ENCODE data around the gene NDFIP1.
A peak's percentile ranks its signal among the peaks of the same experiment; 100 is the strongest.

The NDFIP1 gene

GRCh38 chr5:142100307-142100706 is 8.3 kb upstream of the NDFIP1 start:
- no peak for DNase-seq (ENCODE audit: low read depth)
- no peak for TF ChIP-seq CTCF (conservative IDR thresholded peaks at IDR 0.05; ENCODE audit: control insufficient read depth, insufficient read depth, low read depth, low read length)
- no peak overlapping the region for H3K4me3 ChIP-seq (ENCODE audit: control insufficient read depth, low read depth, low read length)

GRCh38 chr5:142102980-142103740 is 5.4 kb upstream of the NDFIP1 start:
- no peak for DNase-seq (ENCODE audit: low read depth)
- no peak for TF ChIP-seq CTCF (conservative IDR thresholded peaks at IDR 0.05; ENCODE audit: control insufficient read depth, insufficient read depth, low read depth, low read length)
- no peak overlapping the region for H3K4me3 ChIP-seq (ENCODE audit: control insufficient read depth, low read depth, low read length)

- DNase-seq (ENCODE audit: low read depth): no peak
- no peak for TF ChIP-seq CTCF (conservative IDR thresholded peaks at IDR 0.05; ENCODE audit: control insufficient read depth, insufficient read depth, low read depth, low read length)
Measured at GRCh38 chr5:142104491-142104890, 4.1 kb upstream of the NDFIP1 start.

GRCh38 chr5:142106061-142106460 is 2.5 kb upstream of the NDFIP1 start:
- TF ChIP-seq CTCF (conservative IDR thresholded peaks at IDR 0.05; ENCODE audit: control insufficient read depth, insufficient read depth, low read depth, low read length): no peak
- H3K4me3 ChIP-seq (ENCODE audit: control insufficient read depth, low read depth, low read length): no peak overlapping the region
- DNase-seq (ENCODE audit: low read depth): peak; percentile 83

More at GRCh38 chr5:142104491-142104890, 4.1 kb upstream of the NDFIP1 start:
- H3K4me3 ChIP-seq (ENCODE audit: control insufficient read depth, low read depth, low read length): no peak overlapping the region

GRCh38 chr5:142107036-142107735 is 1.4 kb upstream of the NDFIP1 start:
- TF ChIP-seq CTCF (conservative IDR thresholded peaks at IDR 0.05; ENCODE audit: control insufficient read depth, insufficient read depth, low read depth, low read length): no peak
- no peak for DNase-seq (ENCODE audit: low read depth)
- no peak overlapping the region for H3K4me3 ChIP-seq (ENCODE audit: control insufficient read depth, low read depth, low read length)

GRCh38 chr5:142107736-142108431 is 695 bp upstream of the NDFIP1 start:
- no peak for DNase-seq (ENCODE audit: low read depth)
- no peak for TF ChIP-seq CTCF (conservative IDR thresholded peaks at IDR 0.05; ENCODE audit: control insufficient read depth, insufficient read depth, low read depth, low read length)
- H3K4me3 ChIP-seq (ENCODE audit: control insufficient read depth, low read depth, low read length): peak overlapping the region; percentile 34

Measured in fibroblast of mammary gland (primary cell).